Left colon (tissue), 2 donors: ENCODE measurements around the gene RPGRIP1L. TPM values are rescaled to one million over a fixed set of nuclear protein-coding genes. Genes with fewer than 3 reads are reported as not detected.

Experiments used
- ATAC-seq: fragments of 200-7000 bp; cut with Tn5 transposase; one replicate; pipeline ENCODE4 v1.9.1; 2020; ENCODE audit warnings: mild to moderate bottlenecking, moderate library complexity
- DNase-seq, 2 donors: peaks; one replicate each; pipeline ENCODE4 v3.0.0-alpha.2; 2020
- intact Hi-C, 2 donors: fragments of 100-400 bp; cut with DNase I in 1 of 2; cut with micrococcal nuclease in 1 of 2; formaldehyde crosslinking; loops; one replicate each; pipeline versions ENCODE4 v1.11.2 to v1.14.0; 2022; cut with DNase I, micrococcal nuclease
- total RNA-seq, 2 donors: library from RNA; stranded (reverse); fragmentation: NEBNext Ultra II Directional; extraction: Animal tissue kit (Norgen Biotek cat#: 25700); gene quantifications; one replicate each; pipeline ENCODE4 v1.2.1, GENCODE V29; 2021
- donor health status: DM: no; HTN: no; CAD: no.
- donor health status: DM: yes; HTN: yes; CAD: no.

RPGRIP1L gene
- total RNA-seq, 2 donors from 2014 or later: 1.7 to 2.5 TPM

DNA sequence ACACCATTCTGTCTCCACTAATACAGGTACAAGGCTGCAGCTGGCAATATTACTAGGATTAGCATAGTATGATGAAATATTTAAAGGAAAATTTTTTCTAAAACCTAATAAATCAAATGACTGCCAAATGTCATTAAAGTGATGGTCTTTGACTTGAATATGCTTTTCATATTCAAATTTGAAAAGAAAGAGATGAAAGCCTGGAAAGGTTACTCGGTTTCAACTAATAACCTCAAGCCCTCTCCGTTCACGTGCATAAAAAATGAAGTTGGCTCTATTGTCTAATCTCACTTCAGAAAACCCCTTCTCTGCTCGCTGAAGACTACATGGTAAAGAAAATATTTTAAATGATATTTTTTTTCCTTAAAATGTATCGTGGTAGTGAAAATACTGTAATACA is 83.2 kb downstream of the RPGRIP1L start:
- intact Hi-C loops: no loop called here
- no peak for ATAC-seq
- no peak for DNase-seq

DNA sequence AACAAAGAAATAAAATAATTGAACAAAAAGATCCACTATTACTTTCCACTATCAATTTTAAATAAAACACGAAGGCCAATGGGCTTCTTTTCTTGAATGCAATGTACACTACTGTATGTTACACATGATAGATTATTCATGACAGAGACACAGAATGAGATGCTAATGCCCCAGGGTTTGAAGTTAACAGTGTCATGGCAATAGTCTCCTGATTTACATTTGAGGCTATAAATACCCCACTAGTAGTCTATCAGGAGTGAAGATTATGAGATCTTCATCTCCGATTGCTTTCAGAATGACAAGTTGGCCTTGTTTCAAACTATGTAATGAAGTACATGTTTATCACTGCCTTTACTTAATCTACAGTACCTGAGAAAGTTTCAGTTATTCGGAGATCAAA is 84.4 kb downstream of the RPGRIP1L start:
- ATAC-seq (no peak), DNase-seq (no peak)
- intact Hi-C loops: no loop called here

DNA sequence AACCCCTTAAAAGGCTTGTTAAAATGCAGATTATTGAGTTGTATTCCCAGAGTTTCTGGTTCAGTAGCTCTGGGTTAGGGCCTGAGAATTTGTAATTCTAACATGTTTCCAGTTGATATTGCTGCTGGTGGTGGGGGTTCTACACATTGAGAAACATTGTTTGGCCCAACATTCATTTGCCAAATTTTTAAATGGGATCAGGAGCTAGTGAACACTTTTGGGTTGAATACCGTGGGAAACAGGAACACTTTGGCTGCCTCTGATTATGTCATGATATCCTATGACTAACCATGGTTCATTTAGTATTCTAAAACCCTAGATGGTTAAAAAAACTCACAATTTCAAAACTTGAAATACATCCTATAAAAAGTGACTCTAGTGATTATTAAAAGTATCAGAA is 89.3 kb downstream of the RPGRIP1L start:
- ATAC-seq (no peak), DNase-seq (no peak)
- intact Hi-C loops: no loop called here

DNA sequence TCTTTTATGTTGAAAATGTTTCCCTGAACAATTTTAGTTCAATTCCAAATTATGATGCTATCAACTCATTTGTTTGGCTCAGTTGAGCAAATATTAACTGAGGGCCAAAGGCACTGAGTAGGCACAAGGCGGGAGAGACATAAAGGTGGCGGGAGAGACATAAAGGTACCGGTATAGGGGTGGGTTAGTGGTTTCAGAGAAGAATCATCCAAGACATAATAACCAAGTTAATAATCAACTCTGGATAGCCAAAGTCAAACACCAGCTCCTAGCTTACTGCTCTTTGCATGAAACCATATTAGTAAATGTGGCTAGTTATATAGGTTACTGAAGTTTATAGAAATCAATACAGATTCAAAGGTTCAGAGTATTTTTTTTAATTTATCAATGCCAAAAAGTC is 91.7 kb downstream of the RPGRIP1L start:
- ATAC-seq: peak; percentile 93
- DNase-seq: peak in 1 of 2 donors; percentile 8
- intact Hi-C loops: no loop called here

DNA sequence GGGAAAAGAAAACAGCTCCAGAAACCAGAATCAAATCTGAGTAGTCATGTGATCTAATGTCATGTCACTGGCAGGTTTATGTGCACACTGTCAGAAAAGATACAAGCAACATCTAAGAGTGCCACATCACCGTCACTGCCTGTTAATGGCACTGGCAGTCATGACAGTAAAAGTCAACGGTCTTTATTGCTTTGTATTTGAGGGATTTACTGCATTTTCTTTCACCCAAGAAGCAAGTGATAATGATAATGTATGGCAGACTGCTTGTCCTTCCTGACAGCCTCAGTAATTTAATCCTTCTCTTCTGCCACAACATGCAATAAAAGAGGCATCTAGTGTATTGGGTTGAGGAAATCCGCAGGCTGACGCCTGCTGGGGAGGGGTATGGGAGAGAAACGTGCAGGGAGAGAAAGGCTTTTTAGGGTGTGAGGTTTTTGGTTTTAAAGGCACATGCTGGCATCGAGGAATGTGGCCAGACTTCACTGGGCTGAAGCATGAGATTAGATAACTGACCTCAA is 92.4 kb downstream of the RPGRIP1L start:
- DNase-seq (no peak), ATAC-seq (peak; percentile 59)
- intact Hi-C loops: no loop called here

DNA sequence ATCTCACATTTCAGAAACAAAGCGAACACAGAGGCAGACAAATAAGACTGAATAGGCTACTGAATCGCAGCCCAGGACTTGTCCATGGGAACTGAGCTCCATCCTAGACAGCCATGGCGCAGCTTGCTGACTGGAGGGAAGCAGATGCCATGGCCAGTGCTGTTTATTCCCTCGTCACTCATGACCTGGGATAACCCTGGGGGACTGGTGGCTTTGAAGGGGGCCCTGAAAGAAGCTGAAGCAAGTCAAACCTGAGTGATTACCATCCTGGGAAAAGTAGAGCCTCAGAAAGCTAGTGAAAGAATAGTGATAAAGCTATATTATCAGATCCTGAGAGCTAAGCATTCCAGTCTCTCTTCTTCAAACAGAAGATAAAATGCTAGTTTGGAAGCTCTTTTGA is 94.1 kb downstream of the RPGRIP1L start:
- no peak for DNase-seq
- intact Hi-C loops: no loop called here
- ATAC-seq: no peak

DNA sequence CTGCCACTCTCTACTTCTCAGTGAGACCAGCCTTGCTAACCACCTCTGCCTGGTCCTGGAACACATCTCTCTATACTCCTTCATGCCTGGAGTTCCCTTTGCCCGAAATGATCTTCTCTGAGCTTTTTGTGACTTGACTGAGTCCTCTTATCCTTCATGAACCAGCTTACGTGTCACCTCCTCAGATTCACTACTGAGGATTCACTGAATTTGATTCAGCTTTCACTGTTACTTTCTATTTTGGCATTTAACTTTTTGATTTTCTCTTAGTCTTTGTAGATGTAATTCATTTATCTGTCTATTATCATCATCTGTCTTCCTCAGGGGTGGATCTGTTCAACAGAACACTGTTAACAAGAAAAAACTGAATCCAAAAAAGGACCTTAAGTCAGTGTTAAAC is 95.6 kb downstream of the RPGRIP1L start:
- no peak for ATAC-seq
- intact Hi-C loops: no loop called here
- no peak for DNase-seq

DNA sequence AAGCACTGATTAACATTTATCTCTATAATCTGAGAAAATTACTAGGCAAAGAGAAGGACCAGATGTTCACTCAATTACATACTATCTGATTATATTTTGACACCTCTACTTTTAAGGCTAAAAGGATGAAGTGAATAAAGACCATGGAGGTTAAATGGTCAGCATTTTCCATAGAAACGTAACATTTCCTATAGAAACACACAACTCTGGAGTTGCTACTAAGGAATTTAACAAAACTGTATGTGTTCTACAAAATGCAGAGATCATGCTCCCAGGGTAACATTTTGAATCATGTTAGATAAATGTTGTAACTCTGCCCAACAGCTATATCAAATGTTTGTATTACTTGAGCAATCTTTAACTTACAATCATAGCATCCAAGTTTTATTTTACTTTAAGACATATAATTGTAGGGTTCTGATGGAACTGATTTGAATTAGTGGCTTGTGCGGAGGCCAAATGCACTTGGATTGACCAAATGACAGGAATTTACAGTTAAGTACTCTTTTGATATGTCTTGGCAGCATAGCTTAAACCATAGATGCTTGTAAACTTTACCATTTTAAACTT is 97.7 kb downstream of the RPGRIP1L start:
- ATAC-seq: no peak
- DNase-seq: no peak
- intact Hi-C loops: no loop called here

DNA sequence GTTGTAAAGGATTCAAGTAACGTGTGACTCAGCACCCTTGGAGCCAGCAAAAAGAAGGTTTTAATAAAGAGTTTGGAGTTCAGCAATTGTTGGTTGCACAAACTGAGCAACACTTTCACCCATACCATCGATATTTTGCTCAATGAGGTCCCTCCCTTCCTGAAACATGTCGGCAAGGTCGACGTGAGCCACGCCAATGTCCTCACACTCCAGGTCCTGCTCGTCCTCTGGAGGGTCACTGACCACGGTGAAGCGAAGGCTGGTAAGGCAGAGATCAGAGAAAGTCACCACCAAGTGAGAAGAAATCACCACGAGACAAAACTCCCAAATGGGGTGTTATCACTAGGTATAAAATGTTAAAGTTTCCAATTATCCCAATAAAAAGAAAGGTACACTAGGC is 98.3 kb downstream of the RPGRIP1L start:
- ATAC-seq (no peak), DNase-seq (no peak)
- intact Hi-C loops: no loop called here

DNA sequence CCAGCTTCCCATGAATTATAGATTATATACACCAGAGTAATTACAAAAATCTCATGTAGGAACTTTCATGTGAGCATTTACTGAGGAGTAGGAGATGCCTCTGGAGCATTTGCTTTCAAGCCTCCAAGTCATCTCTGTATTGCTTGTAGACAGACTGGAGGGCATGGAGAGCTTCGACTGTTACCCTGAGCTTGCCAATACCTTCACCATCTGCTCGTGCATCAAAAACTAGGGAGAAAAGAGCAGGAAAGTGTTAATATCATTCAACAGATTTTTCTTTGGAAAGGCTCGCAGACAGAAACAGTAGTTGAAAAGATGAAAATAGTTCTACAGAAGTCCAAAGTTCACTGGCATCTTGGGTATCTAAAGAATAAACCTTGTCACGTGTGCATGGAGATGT is 101.7 kb downstream of the RPGRIP1L start:
- DNase-seq (no peak), ATAC-seq (no peak)
- intact Hi-C loops: no loop called here

DNA sequence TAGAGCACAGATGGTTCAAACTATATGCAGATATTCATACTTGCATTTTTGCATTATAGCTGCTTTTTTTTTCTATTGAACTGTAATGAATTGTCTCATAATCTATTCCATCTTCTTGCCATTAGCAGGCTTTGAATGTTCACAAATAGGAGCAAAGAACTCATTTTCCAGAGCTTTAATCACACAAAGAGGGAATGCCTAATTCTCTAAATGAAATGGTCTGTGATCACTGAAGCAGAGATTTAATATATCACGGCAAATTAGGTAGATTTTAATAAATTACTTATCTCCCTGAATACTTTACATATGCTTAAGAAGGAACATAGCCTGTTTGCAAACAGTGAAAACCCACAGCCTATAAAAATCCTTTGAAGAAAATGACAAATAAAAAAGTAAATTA is 103.0 kb downstream of the RPGRIP1L start:
- ATAC-seq (no peak), DNase-seq (no peak)
- intact Hi-C loops: no loop called here

DNA sequence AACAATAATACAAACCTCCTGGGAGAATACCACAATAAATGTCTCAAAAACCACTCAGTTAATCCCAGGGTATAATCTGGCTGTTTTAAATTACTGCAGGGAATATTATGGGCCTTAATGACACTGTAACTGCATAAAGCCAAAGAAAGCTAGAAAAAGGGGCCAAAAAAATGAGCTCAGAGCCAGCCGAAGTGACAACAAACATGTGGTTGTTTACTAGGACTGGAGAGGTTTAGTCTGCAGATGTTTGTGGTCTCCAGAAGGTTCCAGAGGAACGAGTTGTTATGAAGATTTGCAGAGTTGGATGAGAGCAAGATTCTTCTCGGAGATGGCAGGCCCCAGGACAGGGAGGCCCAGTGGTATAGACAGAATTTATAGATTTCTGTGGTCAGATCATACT is 103.5 kb downstream of the RPGRIP1L start:
- intact Hi-C loops: no loop called here
- ATAC-seq: no peak
- no peak for DNase-seq

DNA sequence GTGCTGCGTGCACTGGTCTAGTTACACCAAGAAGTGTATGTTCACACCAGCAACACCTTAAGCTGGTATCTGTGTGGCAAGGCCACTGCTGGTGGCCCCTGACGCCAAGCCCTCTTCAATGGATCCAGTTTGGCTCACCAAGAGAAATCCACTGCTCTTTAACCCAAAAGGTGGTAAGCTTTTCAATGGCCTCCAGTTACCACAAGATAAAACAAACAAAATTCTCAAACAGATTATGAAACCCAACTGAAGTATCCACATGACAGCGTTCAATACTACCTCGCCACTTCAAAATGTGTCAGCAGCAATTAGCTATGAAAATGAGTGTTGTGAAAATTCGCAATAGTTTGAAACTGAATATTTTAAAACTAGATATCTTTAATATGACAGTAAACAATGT is 104.1 kb downstream of the RPGRIP1L start:
- intact Hi-C loops: no loop called here
- DNase-seq (no peak), ATAC-seq (no peak)

DNA sequence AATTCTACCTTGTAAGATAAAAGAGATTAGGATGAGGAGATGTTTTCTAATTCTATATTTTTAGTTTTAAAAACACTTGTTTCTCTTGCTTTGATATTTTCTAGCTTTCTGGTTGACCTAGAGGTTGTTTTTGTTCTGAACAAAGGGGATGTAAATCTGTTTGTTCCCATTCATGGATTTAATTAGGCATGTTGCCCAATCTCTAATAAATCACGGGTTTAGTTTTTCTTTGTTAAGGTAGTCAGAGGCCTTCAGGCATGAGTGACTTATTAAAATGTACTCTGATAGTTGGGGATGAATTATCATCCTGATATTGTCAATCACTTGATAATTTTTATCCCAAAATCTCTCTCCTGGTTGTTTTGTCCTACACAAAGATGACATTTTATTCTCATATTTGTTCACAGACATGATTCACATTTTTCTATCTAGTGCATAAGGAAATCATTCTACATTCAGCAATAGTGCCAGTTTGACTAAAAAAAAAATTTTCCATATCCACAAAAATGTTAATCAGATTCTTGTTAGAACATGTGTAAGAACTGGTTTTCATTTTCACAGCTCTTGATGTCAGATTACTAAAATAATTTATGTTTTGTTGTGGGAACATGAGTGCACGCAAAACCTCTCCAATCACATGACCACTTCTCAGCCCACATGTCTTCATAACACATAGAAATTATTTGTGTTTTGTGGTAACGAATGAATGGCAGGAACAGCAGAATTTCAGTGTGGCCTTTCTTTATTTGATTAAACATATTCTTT is 105.0 kb downstream of the RPGRIP1L start:
- DNase-seq: no peak
- intact Hi-C loops: no loop called here
- ATAC-seq: no peak

DNA sequence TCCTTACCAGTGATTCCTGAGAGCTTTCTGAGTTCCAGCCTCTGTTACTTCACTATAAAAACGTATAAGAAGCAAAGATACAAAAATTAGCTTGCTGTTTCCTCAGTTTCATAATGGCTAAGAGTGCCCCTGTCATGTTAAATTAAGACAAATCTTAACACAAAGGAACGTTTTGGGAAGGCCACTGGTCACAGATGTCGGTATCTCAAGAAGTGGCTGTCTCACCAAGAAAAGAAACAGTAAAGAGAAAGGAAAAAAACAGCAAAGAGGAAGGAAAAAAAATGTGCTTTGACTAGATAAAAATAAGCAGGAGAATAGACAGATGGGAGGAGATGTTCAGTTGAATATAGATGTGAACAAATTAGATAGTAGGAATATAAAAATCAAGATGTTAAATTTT is 105.9 kb downstream of the RPGRIP1L start:
- no peak for DNase-seq
- intact Hi-C loops: no loop called here
- ATAC-seq: no peak

DNA sequence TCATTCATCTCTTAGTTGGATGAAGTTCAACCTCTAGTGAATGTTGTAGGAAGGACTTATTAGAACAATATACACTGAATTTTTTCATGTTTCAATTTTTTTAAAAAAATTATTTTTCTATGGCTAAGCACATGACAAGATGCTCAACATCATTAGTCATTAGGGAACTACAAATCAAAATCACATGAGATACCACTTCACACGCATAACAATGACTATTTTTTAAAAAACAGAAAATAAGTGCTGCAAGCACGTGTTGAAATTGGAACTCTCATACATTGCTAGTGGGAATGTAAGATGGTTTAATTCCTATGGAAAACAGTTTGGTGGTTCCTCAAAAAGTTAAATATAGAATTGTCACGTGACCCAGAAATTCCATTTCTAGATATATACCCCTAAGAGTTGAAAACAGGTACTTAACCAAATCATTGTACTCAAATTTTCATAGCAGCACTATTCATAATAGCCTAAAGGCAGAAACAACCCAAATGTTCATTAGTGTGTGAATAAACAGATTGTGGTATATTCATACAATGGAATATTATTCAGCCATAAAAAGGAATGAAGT is 115.5 kb downstream of the RPGRIP1L start:
- DNase-seq (no peak), ATAC-seq (no peak)
- intact Hi-C loops: no loop called here

DNA sequence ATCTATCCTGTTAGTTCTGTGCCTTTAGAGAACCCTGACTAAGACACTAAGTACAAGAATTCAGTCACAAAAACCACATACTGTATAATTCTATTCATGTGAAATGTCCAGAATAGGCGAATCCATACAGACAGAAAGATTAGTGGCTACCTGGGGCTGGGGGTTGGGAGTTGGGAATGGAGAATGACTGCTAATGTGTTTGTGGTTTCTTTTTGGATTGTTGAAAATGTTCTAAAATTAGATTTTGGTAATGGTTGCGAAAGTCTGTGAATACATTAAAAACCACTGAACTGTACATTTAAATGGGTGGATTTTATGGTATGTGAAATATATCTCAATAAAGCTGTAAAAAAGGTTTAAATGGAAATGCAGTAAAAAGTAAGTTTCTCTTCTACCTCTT is 120.3 kb downstream of the RPGRIP1L start:
- DNase-seq (no peak), ATAC-seq (no peak)
- intact Hi-C loops: no loop called here

DNA sequence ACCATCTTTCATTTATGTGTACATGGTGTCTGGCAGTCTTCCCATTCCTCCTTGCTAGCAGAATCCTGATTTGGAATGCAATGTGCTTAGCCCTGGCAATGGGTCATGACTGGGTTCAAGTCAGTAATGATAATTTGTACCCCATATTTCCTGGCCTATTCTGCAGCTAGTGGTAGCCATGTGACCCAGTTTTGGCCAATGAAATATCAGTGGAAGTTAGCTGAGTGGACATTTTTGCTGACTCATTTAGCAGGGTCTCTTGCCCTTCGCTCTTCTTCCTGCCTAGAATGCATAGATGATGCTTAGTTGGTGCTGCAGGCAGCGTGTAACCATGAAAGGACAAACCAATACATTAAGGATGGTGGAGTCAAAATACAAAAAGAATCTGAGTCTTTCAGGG is 121.9 kb downstream of the RPGRIP1L start:
- intact Hi-C loops: no loop called here
- ATAC-seq (no peak), DNase-seq (no peak)

DNA sequence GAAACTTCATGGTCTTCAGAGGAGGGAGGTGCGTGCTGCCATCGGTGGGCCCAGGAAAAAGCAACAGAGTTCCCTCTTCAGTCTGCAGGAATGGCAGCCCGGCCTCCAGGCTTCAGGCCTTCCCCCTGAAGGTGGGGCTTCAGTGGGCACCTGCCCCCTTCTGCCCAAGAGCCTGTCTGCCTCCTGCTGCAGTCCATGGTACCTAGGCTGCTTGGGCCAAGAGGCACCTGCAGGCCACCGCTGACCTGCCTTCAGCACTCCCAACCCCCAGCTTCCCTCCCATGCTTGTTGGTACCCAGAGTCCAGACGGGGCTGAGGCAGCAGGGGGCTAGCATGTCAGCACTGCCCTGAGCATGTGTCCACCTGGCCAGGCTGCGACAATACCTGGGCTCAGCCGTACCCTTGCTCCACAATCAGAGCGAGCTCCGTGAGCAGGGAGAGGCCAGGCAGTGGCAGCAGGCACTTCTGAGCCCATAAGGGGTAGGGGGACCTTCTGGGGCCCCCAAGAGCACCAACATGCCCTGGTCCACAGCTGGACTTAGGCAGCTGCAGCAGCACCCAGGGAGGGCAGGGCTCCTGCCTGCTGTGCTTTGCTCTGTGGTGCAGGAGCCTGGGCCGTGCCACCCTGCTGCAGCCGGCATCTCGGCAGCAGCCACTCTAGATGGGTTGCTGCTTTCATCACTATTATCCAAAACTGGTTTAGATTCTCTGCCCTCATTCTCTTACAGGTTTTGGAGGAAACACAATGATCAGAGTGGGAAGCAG is 123.4 kb downstream of the RPGRIP1L start:
- ATAC-seq (no peak), DNase-seq (no peak)
- intact Hi-C loops: no loop called here

DNA sequence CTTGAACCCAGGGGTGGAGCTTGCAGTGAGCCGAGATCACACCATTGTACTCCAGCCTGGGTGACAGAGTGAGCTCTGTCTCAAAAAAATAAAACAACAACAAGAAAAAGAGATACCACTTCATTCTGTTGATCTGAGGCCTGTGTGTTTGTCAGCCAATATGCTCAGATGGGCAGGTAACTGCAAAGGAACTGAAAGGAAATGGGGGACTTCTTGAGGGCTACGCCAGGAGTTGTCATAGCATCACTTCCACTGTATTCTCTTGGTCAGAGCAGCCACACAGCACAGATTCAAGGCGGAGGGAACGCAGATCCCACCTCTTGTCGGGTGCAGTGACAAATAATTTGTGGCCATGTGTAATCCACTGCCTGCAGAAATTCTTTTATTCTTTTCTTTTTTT is 126.8 kb downstream of the RPGRIP1L start:
- DNase-seq (no peak), ATAC-seq (no peak)
- intact Hi-C loops: no loop called here
